NCI-H1092 treated with DMSO at 0.1 percent for 48 hours (cell line): Measurements from ENCODE around the gene ZNF574.

Source experiments
- DNase-seq: peaks from one replicate; lab custom pipeline; 2025; lab: John Stamatoyannopoulos, UW

ZNF574 gene

DNA sequence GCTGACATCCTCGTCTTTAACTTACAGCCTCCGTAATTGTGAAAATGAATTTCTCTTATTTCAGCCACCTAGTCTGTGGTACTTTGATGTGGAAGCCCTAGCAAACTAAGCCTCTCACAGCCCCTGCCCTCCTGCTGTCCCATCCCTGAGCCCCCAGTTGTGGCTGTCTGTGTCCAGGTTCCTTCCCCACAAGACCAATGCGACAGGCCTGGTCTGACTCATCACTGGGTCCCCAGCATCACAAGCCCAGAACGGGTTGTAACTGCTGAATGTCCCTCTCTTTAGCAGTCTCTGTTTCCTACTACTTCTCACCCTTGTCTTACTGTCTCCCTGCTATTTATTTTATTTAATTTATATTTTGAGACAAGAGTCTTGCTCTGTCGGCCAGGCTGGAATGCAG lies 50.6 kb downstream of the ZNF574 start:
- DNase-seq = no peak

DNA sequence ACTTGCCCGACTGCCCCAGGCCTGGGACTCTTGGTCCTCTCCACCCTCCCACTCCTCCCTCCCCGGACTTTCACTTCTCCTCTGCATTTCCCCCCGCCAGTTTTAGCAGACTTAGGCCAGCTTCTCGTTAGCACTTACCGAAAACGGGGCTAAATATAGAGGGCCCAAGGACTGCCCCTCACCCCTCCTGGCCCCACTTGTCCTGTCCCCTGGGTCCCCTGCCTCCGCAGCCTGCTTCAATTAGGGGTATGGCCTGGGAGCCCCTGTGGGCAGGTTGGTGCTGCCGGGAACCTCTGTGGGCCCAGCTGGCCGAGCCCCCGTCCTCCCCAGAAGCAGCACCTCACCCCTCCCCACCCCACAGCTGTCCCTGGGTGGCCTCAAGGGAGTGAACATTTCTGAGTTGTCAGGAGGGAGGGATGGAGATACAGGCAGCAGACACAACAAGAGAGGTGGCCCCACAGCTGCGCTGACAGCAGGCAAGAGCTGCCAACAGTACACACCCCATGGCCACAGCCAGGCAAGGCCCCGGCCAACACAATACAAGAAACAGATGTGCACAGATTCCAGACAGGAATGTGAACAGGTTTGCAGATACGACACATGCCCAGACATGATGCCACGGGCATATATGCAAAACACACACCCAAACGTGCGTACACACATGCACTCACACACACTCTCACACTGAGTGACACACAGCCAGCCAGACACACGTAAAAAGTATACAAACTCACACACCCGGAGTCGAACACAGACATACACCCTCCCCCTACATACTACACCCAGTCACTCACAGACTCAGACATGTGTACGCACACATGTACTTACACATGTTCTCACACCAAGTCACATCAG lies 53.7 kb downstream of the ZNF574 start:
- no peak for DNase-seq

DNA sequence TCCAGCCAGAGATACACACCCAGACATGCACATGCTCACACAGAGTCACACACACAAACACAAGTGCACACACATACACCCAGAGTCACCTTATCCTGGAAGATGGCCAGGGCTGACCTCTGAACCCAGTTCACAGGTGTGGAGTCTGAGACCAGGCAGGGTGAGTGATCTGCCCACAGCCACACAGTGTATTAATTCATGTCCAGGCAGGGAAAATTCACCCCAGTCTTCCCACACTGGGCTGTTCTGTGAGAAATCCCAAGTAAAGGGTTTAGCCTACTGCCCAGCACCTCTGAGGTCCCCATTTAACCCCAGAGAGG lies 54.2 kb downstream of the ZNF574 start:
- no peak for DNase-seq
